Glutamatergic neuron (in vitro differentiated cells): Measurements from ENCODE around the gene FSIP1. TPM values are rescaled to one million over a fixed set of nuclear protein-coding genes. Genes with fewer than 3 reads are reported as not detected.

Source experiments
- DNase-seq: peaks from one replicate; pipeline ENCODE4 v3.0.0; 2022
- H3K27ac Mint-ChIP-seq: one replicate; pipeline ENCODE4 v1.8.0; 2020; ENCODE audit warnings: mild to moderate bottlenecking, mixed read lengths, inconsistent platforms; ENCODE audit not compliant: unreplicated experiment
- H3K27me3 Mint-ChIP-seq: one replicate; pipeline ENCODE4 v1.8.0; 2020; ENCODE audit warnings: mild to moderate bottlenecking, moderate library complexity, mixed read lengths, inconsistent platforms; ENCODE audit not compliant: unreplicated experiment
- H3K36me3 Mint-ChIP-seq: one replicate; pipeline ENCODE4 v1.8.0; 2020; ENCODE audit warnings: mild to moderate bottlenecking, mixed read lengths, inconsistent platforms; ENCODE audit not compliant: unreplicated experiment
- H3K4me1 Mint-ChIP-seq: one replicate; pipeline ENCODE4 v1.8.0; 2020; ENCODE audit warnings: mild to moderate bottlenecking, low read depth, mixed read lengths, inconsistent platforms; ENCODE audit not compliant: unreplicated experiment
- H3K4me3 Mint-ChIP-seq: one replicate; pipeline ENCODE4 v1.8.0; 2020; ENCODE audit warnings: mild to moderate bottlenecking, mixed read lengths, inconsistent platforms; ENCODE audit not compliant: unreplicated experiment
- H3K9me3 Mint-ChIP-seq: one replicate; pipeline ENCODE4 v1.8.0; 2020; ENCODE audit warnings: mild to moderate bottlenecking, moderate library complexity, mixed read lengths, inconsistent platforms; ENCODE audit not compliant: unreplicated experiment
- total RNA-seq: library from RNA; stranded (reverse); fragmentation: NEBNext Ultra II Directional; extraction: Animal tissue kit (Norgen Biotek cat#: 25700); gene quantifications from one replicate; pipeline ENCODE4 v1.2.1, GENCODE V29; 2021; ENCODE audit not compliant: unreplicated experiment
- TF ChIP-seq, protein P1 (sequence below): fragments of 200-600 bp; sonication (generic); IDR thresholded peaks from one replicate; pipeline ENCODE4 v1.5.0; 2021; ENCODE audit not compliant: partially characterized antibody, unreplicated experiment

The FSIP1 gene
- total RNA-seq, 1 donor from 2014 or later: 1.5 TPM

GRCh38 chr15:39641191-39641889 is 141.3 kb downstream of the FSIP1 start:
- Mint-ChIP-seq H3K4me1 (no peaks in the 10 kb centered on the region), H3K36me3 (no peaks in the 10 kb centered on the region), H3K27me3 (no peaks in the 10 kb centered on the region), H3K27ac (no peak overlapping the region), H3K4me3 (no peak overlapping the region), H3K9me3 (no peaks in the 10 kb centered on the region)
- no peak for DNase-seq
- TF ChIP-seq, protein P1, sequence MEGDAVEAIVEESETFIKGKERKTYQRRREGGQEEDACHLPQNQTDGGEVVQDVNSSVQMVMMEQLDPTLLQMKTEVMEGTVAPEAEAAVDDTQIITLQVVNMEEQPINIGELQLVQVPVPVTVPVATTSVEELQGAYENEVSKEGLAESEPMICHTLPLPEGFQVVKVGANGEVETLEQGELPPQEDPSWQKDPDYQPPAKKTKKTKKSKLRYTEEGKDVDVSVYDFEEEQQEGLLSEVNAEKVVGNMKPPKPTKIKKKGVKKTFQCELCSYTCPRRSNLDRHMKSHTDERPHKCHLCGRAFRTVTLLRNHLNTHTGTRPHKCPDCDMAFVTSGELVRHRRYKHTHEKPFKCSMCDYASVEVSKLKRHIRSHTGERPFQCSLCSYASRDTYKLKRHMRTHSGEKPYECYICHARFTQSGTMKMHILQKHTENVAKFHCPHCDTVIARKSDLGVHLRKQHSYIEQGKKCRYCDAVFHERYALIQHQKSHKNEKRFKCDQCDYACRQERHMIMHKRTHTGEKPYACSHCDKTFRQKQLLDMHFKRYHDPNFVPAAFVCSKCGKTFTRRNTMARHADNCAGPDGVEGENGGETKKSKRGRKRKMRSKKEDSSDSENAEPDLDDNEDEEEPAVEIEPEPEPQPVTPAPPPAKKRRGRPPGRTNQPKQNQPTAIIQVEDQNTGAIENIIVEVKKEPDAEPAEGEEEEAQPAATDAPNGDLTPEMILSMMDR: peak; percentile 21

- no peak for DNase-seq
- H3K4me1 Mint-ChIP-seq: no peaks in the 10 kb centered on the region
- no peak overlapping the region for H3K4me3 Mint-ChIP-seq
- H3K27ac Mint-ChIP-seq: no peak overlapping the region
- no peaks in the 10 kb centered on the region for H3K36me3 Mint-ChIP-seq
- H3K9me3 Mint-ChIP-seq: no peaks in the 10 kb centered on the region
- TF ChIP-seq, protein P1: no peak
- H3K27me3 Mint-ChIP-seq: no peaks in the 10 kb centered on the region
These were observed 142.0 kb downstream of the FSIP1 start for GRCh38 chr15:39640665-39641064.

- Mint-ChIP-seq H3K4me1 (no peaks in the 10 kb centered on the region), H3K27ac (no peak overlapping the region), H3K27me3 (no peaks in the 10 kb centered on the region), H3K9me3 (no peaks in the 10 kb centered on the region), H3K36me3 (no peaks in the 10 kb centered on the region), H3K4me3 (no peak overlapping the region)
- no peak for DNase-seq
- TF ChIP-seq, protein P1: no peak
These were observed 143.6 kb downstream of the FSIP1 start for GRCh38 chr15:39639037-39639436.

GRCh38 chr15:39638041-39638440 is 144.6 kb downstream of the FSIP1 start:
- TF ChIP-seq, protein P1: no peak
- Mint-ChIP-seq H3K27me3 (no peaks in the 10 kb centered on the region), H3K4me3 (no peak overlapping the region), H3K9me3 (no peaks in the 10 kb centered on the region), H3K36me3 (no peaks in the 10 kb centered on the region), H3K27ac (no peak overlapping the region), H3K4me1 (no peaks in the 10 kb centered on the region)
- no peak for DNase-seq

GRCh38 chr15:39631357-39631756 is 151.3 kb downstream of the FSIP1 start:
- TF ChIP-seq, protein P1: no peak
- Mint-ChIP-seq H3K27ac (no peak overlapping the region), H3K9me3 (peaks cover 3% of the 10 kb centered on the region), H3K36me3 (no peaks in the 10 kb centered on the region), H3K27me3 (no peaks in the 10 kb centered on the region), H3K4me1 (peaks cover 10% of the 10 kb centered on the region), H3K4me3 (no peak overlapping the region)
- no peak for DNase-seq
